H9 (cell line): ENCODE measurements around the gene LMOD1. TPM values are rescaled to one million over a fixed set of nuclear protein-coding genes. Genes with fewer than 3 reads are reported as not detected.

ENCODE experiments used
- DNase-seq: peaks from one replicate; pipeline ENCODE4 v3.0.0-alpha.2; 2017
- H2AFZ ChIP-seq: one replicate; pipeline ENCODE4 v1.6.1; 2013; ENCODE audit warnings: mild to moderate bottlenecking, low read length, control low read depth, moderate library complexity
- H2AK5ac ChIP-seq: 2 replicates; pipeline ENCODE4 v1.6.1; 2013; ENCODE audit warnings: low read length, control low read depth, mixed read lengths; ENCODE audit not compliant: insufficient read length
- H2BK120ac ChIP-seq: one replicate; pipeline ENCODE4 v1.6.1; 2013; ENCODE audit warnings: low read depth, mild to moderate bottlenecking, low read length, control low read depth, inconsistent platforms; ENCODE audit not compliant: poor library complexity, severe bottlenecking
- H2BK12ac ChIP-seq: 2 replicates; pipeline ENCODE4 v1.6.1; 2013; ENCODE audit warnings: low read length, control low read depth, mixed read lengths, low read depth; ENCODE audit not compliant: insufficient read length
- H2BK15ac ChIP-seq: 2 replicates; pipeline ENCODE4 v1.6.1; 2013; ENCODE audit warnings: low read depth, low read length, control low read depth
- H2BK20ac ChIP-seq: one replicate; pipeline ENCODE4 v1.6.1; 2013; ENCODE audit warnings: low read depth, mild to moderate bottlenecking, low read length, control low read depth, inconsistent platforms; ENCODE audit not compliant: poor library complexity, severe bottlenecking
- H2BK5ac ChIP-seq: 2 replicates; pipeline ENCODE4 v1.6.1; 2013; ENCODE audit warnings: low read length, control low read depth, mixed read lengths; ENCODE audit not compliant: insufficient read length
- H3K14ac ChIP-seq: 2 replicates; pipeline ENCODE4 v1.6.1; 2013; ENCODE audit warnings: low read length, control low read depth; ENCODE audit not compliant: insufficient read depth
- H3K18ac ChIP-seq: 2 replicates; pipeline ENCODE4 v1.6.1; 2013; ENCODE audit warnings: low read depth, mild to moderate bottlenecking, mixed read lengths, low read length, control low read depth; ENCODE audit not compliant: insufficient read length
- H3K23ac ChIP-seq: 2 replicates; pipeline ENCODE4 v1.6.1; 2013; ENCODE audit warnings: low read length, control low read depth, mixed read lengths, low read depth; ENCODE audit not compliant: insufficient read length
- H3K23me2 ChIP-seq: 2 replicates; pipeline ENCODE4 v1.6.1; 2013; ENCODE audit warnings: low read depth, mild to moderate bottlenecking, mixed read lengths, low read length, control low read depth; ENCODE audit not compliant: insufficient read length, poor library complexity, severe bottlenecking
- H3K27ac ChIP-seq: 2 replicates; pipeline ENCODE4 v1.5.1; 2013; ENCODE audit warnings: low read length, control low read depth, mixed read lengths, low read depth; ENCODE audit not compliant: insufficient read length
- H3K27me3 ChIP-seq: 2 replicates; pipeline ENCODE4 v1.6.1; 2013; ENCODE audit warnings: low read length, control low read depth, inconsistent platforms; ENCODE audit not compliant: insufficient read depth
- H3K4ac ChIP-seq: 2 replicates; pipeline ENCODE4 v1.6.1; 2013; ENCODE audit warnings: low read depth, mild to moderate bottlenecking, control low read depth, inconsistent platforms, low read length, moderate library complexity
- H3K4me1 ChIP-seq: 2 replicates; pipeline ENCODE4 v1.6.1; 2013; ENCODE audit warnings: low read length, control low read depth, inconsistent platforms; ENCODE audit not compliant: insufficient read depth
- H3K4me2 ChIP-seq: 2 replicates; pipeline ENCODE4 v1.6.1; 2013; ENCODE audit warnings: low read length, control low read depth, mixed read lengths; ENCODE audit not compliant: insufficient read length, insufficient read depth
- H3K56ac ChIP-seq: 2 replicates; pipeline ENCODE4 v1.6.1; 2013; ENCODE audit warnings: low read depth, mild to moderate bottlenecking, mixed read lengths, low read length, control low read depth; ENCODE audit not compliant: insufficient read length
- H3K79me1 ChIP-seq: 2 replicates; pipeline ENCODE4 v1.6.1; 2013; ENCODE audit warnings: low read depth, mild to moderate bottlenecking, moderate library complexity, low read length, control low read depth, inconsistent platforms; ENCODE audit not compliant: insufficient read depth, poor library complexity, severe bottlenecking
- H3K79me2 ChIP-seq: 2 replicates; pipeline ENCODE4 v1.6.1; 2013; ENCODE audit warnings: low read length, control low read depth, inconsistent platforms; ENCODE audit not compliant: insufficient read depth
- H3K9ac ChIP-seq: 2 replicates; pipeline ENCODE4 v1.6.1; 2013; ENCODE audit warnings: low read length, control low read depth, mixed read lengths; ENCODE audit not compliant: insufficient read length; ENCODE audit errors: extremely low read depth
- H3K9me3 ChIP-seq: one replicate; pipeline ENCODE4 v1.6.1; 2013; ENCODE audit warnings: low read depth, low read length, inconsistent platforms; ENCODE audit not compliant: control insufficient read depth
- H3T11ph ChIP-seq: one replicate; pipeline ENCODE4 v1.6.1; 2013; ENCODE audit warnings: mild to moderate bottlenecking, low read length, control low read depth, inconsistent platforms
- H4K20me1 ChIP-seq: one replicate; pipeline ENCODE4 v1.6.1; 2013; ENCODE audit not compliant: control insufficient read depth, insufficient read length, insufficient read depth
- H4K5ac ChIP-seq: 2 replicates; pipeline ENCODE4 v1.6.1; 2013; ENCODE audit warnings: low read depth, mild to moderate bottlenecking, mixed read lengths, low read length, control low read depth; ENCODE audit not compliant: insufficient read length
- H4K8ac ChIP-seq: replicated peaks from 2 replicates; pipeline ENCODE4 v1.6.1; 2013; ENCODE audit warnings: low read length, control low read depth, mixed read lengths, low read depth; ENCODE audit not compliant: insufficient read length
- H4K91ac ChIP-seq: 2 replicates; pipeline ENCODE4 v1.6.1; 2013; ENCODE audit warnings: low read depth, mild to moderate bottlenecking, moderate library complexity, mixed read lengths, low read length, control low read depth; ENCODE audit not compliant: insufficient read length
- H3K27ac Mint-ChIP-seq, 3 experiments: 2 replicates in 2 of 3; 3 replicates in 1 of 3; pipeline ENCODE4 v1.8.0; 2020 to 2021; ENCODE audit warnings: mixed read lengths in 3 of 3, mild to moderate bottlenecking in 1 of 3, moderate library complexity in 1 of 3
- H3K27me3 Mint-ChIP-seq: 2 replicates; pipeline ENCODE4 v1.8.0; 2021; ENCODE audit warnings: low read depth, mild to moderate bottlenecking, moderate library complexity, mixed read lengths
- H3K36me3 Mint-ChIP-seq, 3 experiments: 2 replicates in 2 of 3; 3 replicates in 1 of 3; pipeline ENCODE4 v1.8.0; 2020 to 2021; ENCODE audit warnings: low read depth in 3 of 3, mixed read lengths in 3 of 3; ENCODE audit not compliant: insufficient read depth in 1 of 3
- H3K4me1 Mint-ChIP-seq, 2 experiments: 2 replicates each; pipeline ENCODE4 v1.8.0; 2020; ENCODE audit warnings: mixed read lengths in 2 of 2
- H3K4me3 Mint-ChIP-seq, 2 experiments: 2 replicates in 1 of 2; 3 replicates in 1 of 2; pipeline ENCODE4 v1.8.0; 2020 to 2021; ENCODE audit warnings: mild to moderate bottlenecking in 2 of 2, mixed read lengths in 2 of 2, moderate library complexity in 1 of 2
- H3K9me3 Mint-ChIP-seq, 2 experiments: 2 replicates in 1 of 2; 3 replicates in 1 of 2; pipeline ENCODE4 v1.8.0; 2020; ENCODE audit warnings: mild to moderate bottlenecking in 2 of 2, mixed read lengths in 2 of 2, moderate library complexity in 1 of 2
- WGBS: extraction: QIAGEN DNeasy Blood & Tissue Kit; methylation state at CpG from one replicate; pipeline ENCODE4 v1.1.7; 2013; ENCODE audit warnings: missing lambda C conversion rate, low lambda C conversion rate, mixed read lengths; ENCODE audit not compliant: insufficient read length; ENCODE audit errors: extremely low coverage; 5-methylcytosine and 5-hydroxymethylcytosine counted together
- total RNA-seq: library from RNA; stranded (reverse); gene quantifications from 2 replicates; pipeline ENCODE4 v1.2.1, GENCODE V29; 2021
- TF ChIP-seq, protein P1 (sequence below): fragments of 200-600 bp; sonication (generic); conservative IDR thresholded peaks from 3 replicates; pipeline ENCODE4 v1.8.0; 2021; ENCODE audit warnings: antibody characterized with exemption, mild to moderate bottlenecking

LMOD1 gene
- total RNA-seq, 1 experiment from 2014 or later: 0.31 TPM

DNA sequence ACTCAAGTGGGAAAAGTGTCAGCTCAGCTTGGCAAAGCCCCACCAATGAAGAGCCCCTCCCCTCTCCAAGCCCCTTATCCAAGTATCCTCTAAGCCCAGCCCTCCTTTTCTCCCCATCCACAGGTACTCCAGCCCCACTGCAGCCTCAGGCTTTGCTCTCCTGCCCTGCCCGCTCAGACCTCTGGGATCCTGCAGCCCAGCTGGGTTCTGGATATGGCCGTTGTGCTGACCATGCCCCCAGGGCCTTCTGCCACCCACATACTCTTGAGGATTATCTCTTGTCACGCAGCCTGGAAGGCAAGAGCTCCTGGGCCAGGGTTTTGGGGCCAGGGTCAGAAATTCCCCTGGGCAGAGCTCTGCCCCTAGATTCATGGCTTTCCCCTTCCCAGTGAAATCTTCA, 52.9 kb downstream of the LMOD1 start:
- no peaks in the 10 kb centered on the region for H3K27me3 ChIP-seq
- H2BK20ac ChIP-seq: no peak overlapping the region
- H3K14ac ChIP-seq: no peak overlapping the region
- no peak overlapping the region for H2BK15ac ChIP-seq
- Mint-ChIP-seq H3K4me3 (no peak overlapping the region), H3K36me3 (no peaks in the 10 kb centered on the region), H3K4me1 (peaks cover 29 to 38% of the 10 kb centered on the region in 2 experiments), H3K27ac (peak overlapping the region in 1 of 3 experiments; percentile 70; a peak in 3 of 7 replicates), H3K27me3 (peaks cover 8% of the 10 kb centered on the region), H3K9me3 (no peaks in the 10 kb centered on the region)
- H2BK5ac ChIP-seq: no peak overlapping the region
- peaks cover 5% of the 10 kb centered on the region for H3K23me2 ChIP-seq
- no peak overlapping the region for H4K8ac ChIP-seq
- TF ChIP-seq, protein P1, sequence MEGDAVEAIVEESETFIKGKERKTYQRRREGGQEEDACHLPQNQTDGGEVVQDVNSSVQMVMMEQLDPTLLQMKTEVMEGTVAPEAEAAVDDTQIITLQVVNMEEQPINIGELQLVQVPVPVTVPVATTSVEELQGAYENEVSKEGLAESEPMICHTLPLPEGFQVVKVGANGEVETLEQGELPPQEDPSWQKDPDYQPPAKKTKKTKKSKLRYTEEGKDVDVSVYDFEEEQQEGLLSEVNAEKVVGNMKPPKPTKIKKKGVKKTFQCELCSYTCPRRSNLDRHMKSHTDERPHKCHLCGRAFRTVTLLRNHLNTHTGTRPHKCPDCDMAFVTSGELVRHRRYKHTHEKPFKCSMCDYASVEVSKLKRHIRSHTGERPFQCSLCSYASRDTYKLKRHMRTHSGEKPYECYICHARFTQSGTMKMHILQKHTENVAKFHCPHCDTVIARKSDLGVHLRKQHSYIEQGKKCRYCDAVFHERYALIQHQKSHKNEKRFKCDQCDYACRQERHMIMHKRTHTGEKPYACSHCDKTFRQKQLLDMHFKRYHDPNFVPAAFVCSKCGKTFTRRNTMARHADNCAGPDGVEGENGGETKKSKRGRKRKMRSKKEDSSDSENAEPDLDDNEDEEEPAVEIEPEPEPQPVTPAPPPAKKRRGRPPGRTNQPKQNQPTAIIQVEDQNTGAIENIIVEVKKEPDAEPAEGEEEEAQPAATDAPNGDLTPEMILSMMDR: no peak
- H3K79me2 ChIP-seq: no peaks in the 10 kb centered on the region
- WGBS: no CpG with 5 or more reads among the region's 3 CpGs
- H4K91ac ChIP-seq: no peak overlapping the region
- H3K56ac ChIP-seq: no peak overlapping the region
- H2AK5ac ChIP-seq: no peak overlapping the region
- no peaks in the 10 kb centered on the region for H3K79me1 ChIP-seq
- no peak overlapping the region for H3K4ac ChIP-seq
- no peak overlapping the region for H3K27ac ChIP-seq
- no peak overlapping the region for H3K23ac ChIP-seq
- no peaks in the 10 kb centered on the region for H3K9me3 ChIP-seq
- H3K4me2 ChIP-seq: no peak overlapping the region
- H2BK120ac ChIP-seq: no peak overlapping the region
- peaks cover 5% of the 10 kb centered on the region; the same call in 1 of the 2 replicates for H3K4me1 ChIP-seq
- H4K5ac ChIP-seq: no peak overlapping the region
- H2BK12ac ChIP-seq: no peak overlapping the region
- H3K9ac ChIP-seq: no peak overlapping the region
- H2AFZ ChIP-seq: no peak overlapping the region
- H3K18ac ChIP-seq: no peak overlapping the region
- H4K20me1 ChIP-seq: no peaks in the 10 kb centered on the region
- no peak overlapping the region for H3T11ph ChIP-seq
- no peak for DNase-seq
